Measurements from ENCODE around the gene POU1F1.
"Not testable (repeated sequence)": the region's sequence is repeated elsewhere in the genome, so short reads cannot be mapped to it uniquely, and the experiment has no call there.

POU1F1 gene

GRCh38 chr3:87272718-87273341 is 3.6 kb downstream of the POU1F1 start:
- Mint-ChIP-seq H3K4me3 (peak overlapping the region; percentile 30), H3K27me3 (peaks cover 4% of the 10 kb centered on the region), H3K9me3 (no peaks in the 10 kb centered on the region), H3K4me1 (peaks cover 14% of the 10 kb centered on the region), H3K36me3 (no peaks in the 10 kb centered on the region), H3K27ac (peak overlapping the region; percentile 75)
- ATAC-seq (ENCODE audit: low read depth) = peak; percentile 91
- peak in 1 of 2 donors; percentile 2 for DNase-seq (ENCODE audit: low spot score in 2 of 2)

GRCh38 chr3:87270908-87271700 is 5.3 kb downstream of the POU1F1 start:
- DNase-seq (ENCODE audit: low spot score in 2 of 2) = peak in 1 of 2 donors; percentile 2
- H3K4me3 Mint-ChIP-seq = no peak overlapping the region
- peak; percentile 60 for ATAC-seq (ENCODE audit: low read depth)
- H3K36me3 Mint-ChIP-seq = no peaks in the 10 kb centered on the region
- peaks cover 14% of the 10 kb centered on the region for H3K4me1 Mint-ChIP-seq
- no peak overlapping the region for H3K27ac Mint-ChIP-seq
- no peaks in the 10 kb centered on the region for H3K9me3 Mint-ChIP-seq
- peaks cover 3% of the 10 kb centered on the region for H3K27me3 Mint-ChIP-seq

GRCh38 chr3:87269723-87270122 is 6.7 kb downstream of the POU1F1 start:
- no peak for DNase-seq (ENCODE audit: low spot score in 2 of 2)
- H3K9me3 Mint-ChIP-seq = no peaks in the 10 kb centered on the region
- H3K36me3 Mint-ChIP-seq = no peaks in the 10 kb centered on the region
- H3K4me1 Mint-ChIP-seq = peaks cover 14% of the 10 kb centered on the region
- no peak for ATAC-seq (ENCODE audit: low read depth)
- peaks cover 3% of the 10 kb centered on the region for H3K27me3 Mint-ChIP-seq
- H3K4me3 Mint-ChIP-seq = no peak overlapping the region
- peak overlapping the region; percentile 72 for H3K27ac Mint-ChIP-seq

- no peaks in the 10 kb centered on the region for H3K9me3 Mint-ChIP-seq
- H3K27ac Mint-ChIP-seq = no peak overlapping the region
- peaks cover 14% of the 10 kb centered on the region for H3K4me1 Mint-ChIP-seq
- H3K27me3 Mint-ChIP-seq = peaks cover 3% of the 10 kb centered on the region
- no peak overlapping the region for H3K4me3 Mint-ChIP-seq
- ATAC-seq (ENCODE audit: low read depth) = no peak
- no peaks in the 10 kb centered on the region for H3K36me3 Mint-ChIP-seq
- no peak for DNase-seq (ENCODE audit: low spot score in 2 of 2)
Measured at GRCh38 chr3:87268646-87269211, 7.7 kb downstream of the POU1F1 start.

GRCh38 chr3:87267953-87268645 is 8.3 kb downstream of the POU1F1 start:
- H3K27ac Mint-ChIP-seq = no peak overlapping the region
- ATAC-seq (ENCODE audit: low read depth) = no peak

GRCh38 chr3:87261925-87262324 is 14.5 kb downstream of the POU1F1 start:
- Mint-ChIP-seq H3K4me1 (no peaks in the 10 kb centered on the region), H3K36me3 (no peaks in the 10 kb centered on the region), H3K4me3 (no peak overlapping the region), H3K27ac (no peak overlapping the region), H3K9me3 (no peaks in the 10 kb centered on the region), H3K27me3 (no peaks in the 10 kb centered on the region)
- no peak for DNase-seq (ENCODE audit: low spot score in 2 of 2)
- no peak for ATAC-seq (ENCODE audit: low read depth)

More at GRCh38 chr3:87267953-87268645, 8.3 kb downstream of the POU1F1 start:
- H3K36me3 Mint-ChIP-seq = no peaks in the 10 kb centered on the region
- no peak for DNase-seq (ENCODE audit: low spot score in 2 of 2)
- H3K4me3 Mint-ChIP-seq = no peak overlapping the region
- H3K9me3 Mint-ChIP-seq = no peaks in the 10 kb centered on the region
- H3K27me3 Mint-ChIP-seq = no peaks in the 10 kb centered on the region
- H3K4me1 Mint-ChIP-seq = peaks cover 9% of the 10 kb centered on the region

GRCh38 chr3:87260270-87260669 is 16.1 kb downstream of the POU1F1 start:
- no peak overlapping the region for H3K27ac Mint-ChIP-seq
- ATAC-seq (ENCODE audit: low read depth) = peak; percentile 47
- H3K36me3 Mint-ChIP-seq = peaks cover 3% of the 10 kb centered on the region
- no peak overlapping the region for H3K4me3 Mint-ChIP-seq
- H3K4me1 Mint-ChIP-seq = no peaks in the 10 kb centered on the region
- no peaks in the 10 kb centered on the region for H3K9me3 Mint-ChIP-seq
- no peaks in the 10 kb centered on the region for H3K27me3 Mint-ChIP-seq
- peak; percentile 25 to 27 for DNase-seq (ENCODE audit: low spot score in 2 of 2)

- no peak for DNase-seq (ENCODE audit: low spot score in 2 of 2)
- Mint-ChIP-seq H3K4me3 (no peak overlapping the region), H3K4me1 (no peaks in the 10 kb centered on the region), H3K36me3 (peaks cover 26% of the 10 kb centered on the region), H3K9me3 (no peaks in the 10 kb centered on the region), H3K27me3 (no peaks in the 10 kb centered on the region), H3K27ac (no peak overlapping the region)
- ATAC-seq (ENCODE audit: low read depth) = no peak
Measured at GRCh38 chr3:87250009-87250408, 26.4 kb downstream of the POU1F1 start.

GRCh38 chr3:87248831-87249230 is 27.6 kb downstream of the POU1F1 start:
- Mint-ChIP-seq H3K4me3 (no peak overlapping the region), H3K9me3 (no peaks in the 10 kb centered on the region), H3K4me1 (no peaks in the 10 kb centered on the region), H3K27ac (no peak overlapping the region), H3K27me3 (no peaks in the 10 kb centered on the region), H3K36me3 (peaks cover 27% of the 10 kb centered on the region)
- DNase-seq (ENCODE audit: low spot score in 2 of 2) (no peak), ATAC-seq (ENCODE audit: low read depth) (no peak)

- not testable (repeated sequence) for H3K27ac Mint-ChIP-seq; H3K4me1 Mint-ChIP-seq; ATAC-seq (ENCODE audit: low read depth); H3K27me3 Mint-ChIP-seq; DNase-seq (ENCODE audit: low spot score in 2 of 2); H3K4me3 Mint-ChIP-seq; H3K9me3 Mint-ChIP-seq
- peaks cover 27% of the 10 kb centered on the region for H3K36me3 Mint-ChIP-seq
Measured at GRCh38 chr3:87248231-87248630, 28.2 kb downstream of the POU1F1 start.

GRCh38 chr3:87247430-87247773 is 29.0 kb downstream of the POU1F1 start:
- no peak for ATAC-seq (ENCODE audit: low read depth)
- Mint-ChIP-seq H3K9me3 (no peaks in the 10 kb centered on the region), H3K4me3 (no peak overlapping the region), H3K36me3 (peaks cover 30% of the 10 kb centered on the region), H3K27me3 (no peaks in the 10 kb centered on the region), H3K27ac (no peak overlapping the region), H3K4me1 (no peaks in the 10 kb centered on the region)
- DNase-seq (ENCODE audit: low spot score in 2 of 2) = no peak

GRCh38 chr3:87246662-87247429 is 29.5 kb downstream of the POU1F1 start:
- DNase-seq (ENCODE audit: low spot score in 2 of 2) (no peak), ATAC-seq (ENCODE audit: low read depth) (no peak)
- H3K4me1 Mint-ChIP-seq = peaks cover 2% of the 10 kb centered on the region
- no peak overlapping the region for H3K4me3 Mint-ChIP-seq
- H3K27me3 Mint-ChIP-seq = no peaks in the 10 kb centered on the region
- H3K9me3 Mint-ChIP-seq = no peaks in the 10 kb centered on the region
- H3K27ac Mint-ChIP-seq = no peak overlapping the region
- H3K36me3 Mint-ChIP-seq = peaks cover 32% of the 10 kb centered on the region

GRCh38 chr3:87236093-87236492 is 40.3 kb downstream of the POU1F1 start:
- DNase-seq (ENCODE audit: low spot score in 2 of 2) (no peak), ATAC-seq (ENCODE audit: low read depth) (no peak)
- Mint-ChIP-seq H3K9me3 (no peaks in the 10 kb centered on the region), H3K27me3 (no peaks in the 10 kb centered on the region), H3K27ac (no peak overlapping the region), H3K36me3 (peaks cover 20% of the 10 kb centered on the region), H3K4me3 (no peak overlapping the region), H3K4me1 (peaks cover 33% of the 10 kb centered on the region)
